GM12873 (cell line): Measurements from ENCODE around the gene LRIT1.

Experiments
- TF ChIP-seq, protein P1 (sequence below): IDR thresholded peaks from 2 replicates; pipeline ENCODE4 v1.5.1; 2012; ENCODE audit warnings: low read depth, mild to moderate bottlenecking, moderate library complexity, low read length, control low read depth; ENCODE audit not compliant: insufficient read depth; ENCODE audit errors: missing control alignments

LRIT1 gene

DNA sequence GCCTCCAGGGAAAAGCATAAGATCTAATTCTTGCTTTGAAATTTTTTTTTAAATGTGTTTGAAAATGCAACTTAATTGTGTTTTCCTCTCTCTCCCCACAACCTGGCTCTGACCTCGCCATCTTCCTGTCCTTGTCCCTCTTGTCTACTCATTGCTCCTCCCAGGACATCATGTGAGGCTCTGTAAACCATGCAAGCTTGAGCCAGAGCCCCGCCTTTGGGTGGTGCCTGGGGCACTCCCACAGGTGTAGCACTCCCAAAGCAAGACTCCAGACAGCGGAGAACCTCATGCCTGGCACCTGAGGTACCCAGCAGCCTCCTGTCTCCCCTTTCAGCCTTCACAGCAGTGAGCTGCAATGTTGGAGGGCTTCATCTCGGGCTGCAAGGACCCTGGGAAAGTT is 56.8 kb downstream of the LRIT1 start:
- TF ChIP-seq, protein P1, sequence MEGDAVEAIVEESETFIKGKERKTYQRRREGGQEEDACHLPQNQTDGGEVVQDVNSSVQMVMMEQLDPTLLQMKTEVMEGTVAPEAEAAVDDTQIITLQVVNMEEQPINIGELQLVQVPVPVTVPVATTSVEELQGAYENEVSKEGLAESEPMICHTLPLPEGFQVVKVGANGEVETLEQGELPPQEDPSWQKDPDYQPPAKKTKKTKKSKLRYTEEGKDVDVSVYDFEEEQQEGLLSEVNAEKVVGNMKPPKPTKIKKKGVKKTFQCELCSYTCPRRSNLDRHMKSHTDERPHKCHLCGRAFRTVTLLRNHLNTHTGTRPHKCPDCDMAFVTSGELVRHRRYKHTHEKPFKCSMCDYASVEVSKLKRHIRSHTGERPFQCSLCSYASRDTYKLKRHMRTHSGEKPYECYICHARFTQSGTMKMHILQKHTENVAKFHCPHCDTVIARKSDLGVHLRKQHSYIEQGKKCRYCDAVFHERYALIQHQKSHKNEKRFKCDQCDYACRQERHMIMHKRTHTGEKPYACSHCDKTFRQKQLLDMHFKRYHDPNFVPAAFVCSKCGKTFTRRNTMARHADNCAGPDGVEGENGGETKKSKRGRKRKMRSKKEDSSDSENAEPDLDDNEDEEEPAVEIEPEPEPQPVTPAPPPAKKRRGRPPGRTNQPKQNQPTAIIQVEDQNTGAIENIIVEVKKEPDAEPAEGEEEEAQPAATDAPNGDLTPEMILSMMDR: no peak

DNA sequence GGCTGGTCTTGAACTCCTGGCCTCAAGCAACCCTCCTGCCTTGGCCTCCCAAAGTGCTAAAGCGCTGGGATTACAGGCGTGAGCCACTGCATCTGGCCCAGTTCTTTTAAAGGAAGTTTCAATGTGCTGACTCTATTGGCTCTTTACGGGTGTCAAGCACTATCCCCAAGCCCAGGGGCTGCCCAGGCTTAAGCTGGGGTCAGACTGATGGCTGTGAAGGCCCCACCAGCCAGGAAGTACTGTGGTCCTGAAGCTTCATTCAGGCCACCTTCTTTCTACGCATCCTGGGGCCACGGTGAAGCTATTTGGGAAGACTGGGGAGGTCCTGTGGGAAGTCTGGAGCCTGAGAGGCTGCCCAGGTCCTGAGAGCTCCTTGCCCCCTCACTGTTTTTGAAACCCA is 59.7 kb downstream of the LRIT1 start:
- TF ChIP-seq, protein P1: no peak
